Ishikawa (cell line): ENCODE results near the gene GINS2.

Source experiments
- EP300 ChIP-seq: IDR thresholded peaks from 2 replicates; pipeline ENCODE4 v1.6.1; 2012; ENCODE audit warnings: borderline replicate concordance
- MAX ChIP-seq: IDR thresholded peaks from 2 replicates; pipeline ENCODE4 v1.6.1; 2012
- NFIC ChIP-seq: IDR thresholded peaks from 2 replicates; pipeline ENCODE4 v1.6.1; 2012
- RAD21 ChIP-seq: IDR thresholded peaks from 2 replicates; pipeline ENCODE4 v1.6.1; 2012; ENCODE audit warnings: low read depth
- REST ChIP-seq: IDR thresholded peaks from 2 replicates; pipeline ENCODE4 v1.6.1; 2012; ENCODE audit warnings: low read depth, mild to moderate bottlenecking
- TCF12 ChIP-seq: IDR thresholded peaks from 2 replicates; pipeline ENCODE4 v1.6.1; 2012; ENCODE audit warnings: low read depth
- TEAD4 ChIP-seq: IDR thresholded peaks from 2 replicates; pipeline ENCODE4 v1.6.1; 2012
- YY1 ChIP-seq: IDR thresholded peaks from 2 replicates; pipeline ENCODE4 v1.6.1; 2012; ENCODE audit warnings: low read depth

- TF ChIP-seq NFIC (no peak), EP300 (no peak), TEAD4 (no peak), MAX (no peak), YY1 (no peak), TCF12 (no peak), REST (no peak), RAD21 (no peak)
These were observed 40.6 kb downstream of the GINS2 start for GRCh38 chr16:85648070-85648714.
